LNCAP (cell line): ENCODE results near the gene MYH3.
A peak's percentile ranks its signal among the peaks of the same experiment; 100 is the strongest.

Experiments used
- CTCF ChIP-seq: fragments of 450-650 bp; IDR thresholded peaks from 2 replicates; pipeline ENCODE4 v1.5.1; 2017; ENCODE audit warnings: mild to moderate bottlenecking

Gene MYH3

GRCh38 chr17:10646392-10646990, 10.6 kb downstream of the MYH3 start:
- peak; percentile 92 for TF ChIP-seq CTCF

GRCh38 chr17:10640475-10640874, 16.6 kb downstream of the MYH3 start:
- TF ChIP-seq CTCF, result no peak

DNA sequence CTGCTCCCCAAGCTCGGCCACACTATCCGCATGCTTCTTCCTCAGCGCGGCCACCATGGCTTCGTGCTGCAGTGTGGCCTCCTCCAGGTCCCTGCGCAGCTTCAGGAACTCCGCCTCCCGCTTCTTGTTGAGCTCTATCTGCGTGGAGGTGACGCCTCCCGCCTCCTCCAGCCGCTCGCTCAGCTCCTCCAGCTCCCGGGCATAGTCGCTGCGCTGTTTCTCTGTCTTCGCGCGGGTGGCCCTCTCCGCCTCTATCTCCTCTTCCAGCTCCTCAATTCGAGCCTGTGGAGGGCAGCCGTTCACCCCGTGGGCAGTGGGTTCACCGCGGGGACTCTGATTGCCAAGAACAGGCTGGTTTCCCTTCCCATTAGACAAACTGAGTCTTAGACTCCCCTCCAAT, 19.0 kb downstream of the MYH3 start:
- no peak for TF ChIP-seq CTCF

- TF ChIP-seq CTCF, result no peak
Observed at GRCh38 chr17:10635290-10635689, 21.8 kb downstream of the MYH3 start.

- TF ChIP-seq CTCF, result no peak
Observed at GRCh38 chr17:10633738-10634379, 23.2 kb downstream of the MYH3 start.

DNA sequence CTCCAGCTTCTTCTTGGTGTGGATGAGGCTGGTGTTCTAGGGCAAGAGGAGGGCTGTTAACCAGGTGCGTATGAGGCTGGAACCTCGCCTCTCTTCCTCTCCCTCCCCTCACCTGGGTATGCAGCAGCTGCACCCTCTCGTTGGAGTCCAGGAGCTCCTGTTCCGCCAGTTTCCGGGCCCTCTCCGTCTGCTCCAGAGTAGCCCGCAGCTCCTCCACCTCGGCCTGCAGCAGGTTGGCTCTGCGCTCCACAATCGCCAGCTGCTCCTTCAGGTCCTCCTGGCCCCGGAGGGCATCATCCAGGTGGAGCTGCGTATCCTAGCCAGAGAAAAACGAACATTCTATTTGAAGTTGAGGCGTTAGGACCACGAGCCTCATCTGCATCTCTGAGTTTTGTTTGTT, 25.4 kb downstream of the MYH3 start:
- no peak for TF ChIP-seq CTCF

DNA sequence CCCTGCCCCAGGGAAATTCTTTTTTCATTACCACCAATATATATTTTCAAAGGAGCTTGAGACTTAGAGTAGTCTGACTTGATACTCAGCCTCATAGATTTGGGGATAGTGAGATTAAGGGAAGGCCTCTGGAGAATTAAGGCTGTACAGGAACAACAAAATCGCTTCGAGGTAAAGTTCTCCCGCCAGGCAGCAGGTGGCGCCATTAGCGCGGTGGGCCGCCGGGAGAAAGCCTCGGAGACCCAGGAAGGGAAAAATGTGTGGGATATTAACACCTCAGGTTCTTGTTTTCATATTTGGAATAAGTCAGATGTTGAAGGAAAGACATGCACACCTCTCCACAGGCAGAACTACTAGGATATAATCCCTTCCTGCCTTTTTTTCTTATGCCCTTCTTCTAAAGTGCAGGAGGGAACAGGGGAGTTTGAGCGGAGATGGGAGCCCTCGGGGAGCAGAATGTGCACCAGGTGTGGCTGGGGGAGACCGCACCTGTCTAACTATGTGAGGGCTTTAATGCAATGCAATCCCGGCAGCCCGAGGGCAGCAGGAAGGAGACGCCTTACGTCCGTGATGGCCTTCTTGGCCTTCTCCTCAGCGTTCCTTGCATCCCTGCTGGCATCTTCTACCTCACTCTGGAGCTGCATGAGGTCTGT, 25.9 kb downstream of the MYH3 start:
- peak; percentile 97 for TF ChIP-seq CTCF
